Gastrocnemius medialis (tissue), 4 donors: Measurements from ENCODE around the gene PATJ.

Experiments
- CTCF ChIP-seq, 5 experiments: fragments of 450-650 bp in 3 of 5; fragments of 200-600 bp in 2 of 5; sonication (generic) in 2 of 5; IDR thresholded peaks in 4 of 5; conservative IDR thresholded peaks in 1 of 5; 1 replicate in 4 of 5; 2 replicates in 1 of 5; pipeline ENCODE4 v1.5.1; 2016 to 2019; ENCODE audit warnings: antibody characterized with exemption in 5 of 5, mild to moderate bottlenecking in 3 of 5, moderate library complexity in 3 of 5
- POLR2A ChIP-seq, 2 donors: fragments of 450-650 bp; IDR thresholded peaks; one replicate each; pipeline ENCODE4 v1.6.1; 2017; ENCODE audit warnings: antibody characterized with exemption in 2 of 2, mild to moderate bottlenecking in 2 of 2, moderate library complexity in 2 of 2

GRCh38 chr1:62037274-62037673 lies 295.0 kb downstream of the PATJ start:
- no peak for TF ChIP-seq CTCF (IDR thresholded peaks at IDR 0.05 in 4 of 5, conservative IDR thresholded peaks at IDR 0.05 in 1 of 5)
- TF ChIP-seq POLR2A (IDR thresholded peaks at IDR 0.05) = no peak
